Measurements from ENCODE around the gene GNRHR.

The GNRHR gene

GRCh38 chr4:67746797-67747495 is 7.2 kb downstream of the GNRHR start:
- no peak for TF ChIP-seq GATA2 (IDR thresholded peaks at IDR 0.05; ENCODE audit: low read depth, low read length)
- TF ChIP-seq GATA3 (IDR thresholded peaks at IDR 0.05; ENCODE audit: low read depth, low read length), result no peak

GRCh38 chr4:67744561-67745283 is 9.5 kb downstream of the GNRHR start:
- no peak for TF ChIP-seq GATA2 (IDR thresholded peaks at IDR 0.05; ENCODE audit: low read depth, low read length)
- no peak for TF ChIP-seq GATA3 (IDR thresholded peaks at IDR 0.05; ENCODE audit: low read depth, low read length)

- TF ChIP-seq GATA3 (IDR thresholded peaks at IDR 0.05; ENCODE audit: low read depth, low read length) (no peak), GATA2 (IDR thresholded peaks at IDR 0.05; ENCODE audit: low read depth, low read length) (no peak)
Measured at GRCh38 chr4:67743194-67743593, 11.0 kb downstream of the GNRHR start.

GRCh38 chr4:67736262-67736661 is 17.9 kb downstream of the GNRHR start:
- TF ChIP-seq GATA3 (IDR thresholded peaks at IDR 0.05; ENCODE audit: low read depth, low read length) (no peak), GATA2 (IDR thresholded peaks at IDR 0.05; ENCODE audit: low read depth, low read length) (no peak)

- TF ChIP-seq GATA2 (IDR thresholded peaks at IDR 0.05; ENCODE audit: low read depth, low read length), result no peak
- no peak for TF ChIP-seq GATA3 (IDR thresholded peaks at IDR 0.05; ENCODE audit: low read depth, low read length)
Measured at GRCh38 chr4:67735325-67735724, 18.9 kb downstream of the GNRHR start.

- TF ChIP-seq GATA2 (IDR thresholded peaks at IDR 0.05; ENCODE audit: low read depth, low read length) (no peak), GATA3 (IDR thresholded peaks at IDR 0.05; ENCODE audit: low read depth, low read length) (no peak)
Measured at GRCh38 chr4:67727124-67727850, 26.9 kb downstream of the GNRHR start.

GRCh38 chr4:67725981-67726380 is 28.2 kb downstream of the GNRHR start:
- no peak for TF ChIP-seq GATA3 (IDR thresholded peaks at IDR 0.05; ENCODE audit: low read depth, low read length)
- TF ChIP-seq GATA2 (IDR thresholded peaks at IDR 0.05; ENCODE audit: low read depth, low read length), result no peak

- TF ChIP-seq GATA2 (IDR thresholded peaks at IDR 0.05; ENCODE audit: low read depth, low read length), result no peak
- no peak for TF ChIP-seq GATA3 (IDR thresholded peaks at IDR 0.05; ENCODE audit: low read depth, low read length)
Measured at GRCh38 chr4:67725132-67725531, 29.1 kb downstream of the GNRHR start.

GRCh38 chr4:67723949-67724348 is 30.2 kb downstream of the GNRHR start:
- no peak for TF ChIP-seq GATA2 (IDR thresholded peaks at IDR 0.05; ENCODE audit: low read depth, low read length)
- no peak for TF ChIP-seq GATA3 (IDR thresholded peaks at IDR 0.05; ENCODE audit: low read depth, low read length)

GRCh38 chr4:67723341-67723740 is 30.8 kb downstream of the GNRHR start:
- no peak for TF ChIP-seq GATA3 (IDR thresholded peaks at IDR 0.05; ENCODE audit: low read depth, low read length)

GRCh38 chr4:67721770-67722597 is 32.2 kb downstream of the GNRHR start:
- TF ChIP-seq GATA3 (IDR thresholded peaks at IDR 0.05; ENCODE audit: low read depth, low read length) (no peak), GATA2 (IDR thresholded peaks at IDR 0.05; ENCODE audit: low read depth, low read length) (no peak)

- TF ChIP-seq GATA2 (IDR thresholded peaks at IDR 0.05; ENCODE audit: low read depth, low read length) (no peak), GATA3 (IDR thresholded peaks at IDR 0.05; ENCODE audit: low read depth, low read length) (no peak)
Measured at GRCh38 chr4:67721315-67721769, 32.8 kb downstream of the GNRHR start.

- no peak for TF ChIP-seq GATA3 (IDR thresholded peaks at IDR 0.05; ENCODE audit: low read depth, low read length)
- TF ChIP-seq GATA2 (IDR thresholded peaks at IDR 0.05; ENCODE audit: low read depth, low read length), result no peak
Measured at GRCh38 chr4:67719953-67720617, 34.1 kb downstream of the GNRHR start.

All from SH-SY5Y (cell line).